ENCODE results near the gene COG4.

COG4 gene

GRCh38 chr16:70438969-70439862 lies 84.1 kb downstream of the COG4 start, which contains the start of gene ST3GAL2:
ST3GAL2 (minus strand) TSS chr16:70439100; CDS start chr16:70398530, 40,570 bp downstream.
- peak; percentile 97 for ATAC-seq

GRCh38 chr16:70438585-70438968 lies 84.8 kb downstream of the COG4 start:
- H3K4me3 Mint-ChIP-seq, result peak overlapping the region; percentile 97
- H3K9me3 Mint-ChIP-seq, result no peaks in the 10 kb centered on the region
- peak overlapping the region; percentile 86 for H3K27ac Mint-ChIP-seq
- peaks cover 38% of the 10 kb centered on the region for H3K4me1 Mint-ChIP-seq
- H3K36me3 Mint-ChIP-seq, result no peaks in the 10 kb centered on the region
- no peaks in the 10 kb centered on the region for H3K27me3 Mint-ChIP-seq
- no peak for ATAC-seq

More at GRCh38 chr16:70438969-70439862, 84.1 kb downstream of the COG4 start, which contains the start of gene ST3GAL2:
- peak within 1 kb of the TSS; percentile 97 for H3K4me3 Mint-ChIP-seq
- no peaks in the 10 kb centered on the region for H3K36me3 Mint-ChIP-seq
- no peaks in the 10 kb centered on the region for H3K27me3 Mint-ChIP-seq
- peaks cover 32% of the 10 kb centered on the region for H3K4me1 Mint-ChIP-seq
- no peaks in the 10 kb centered on the region for H3K9me3 Mint-ChIP-seq
- H3K27ac Mint-ChIP-seq, result peak within 1 kb of the TSS; percentile 86

- Mint-ChIP-seq H3K9me3 (no peaks in the 10 kb centered on the region), H3K4me1 (peaks cover 45% of the 10 kb centered on the region), H3K27ac (peak overlapping the region; percentile 86), H3K27me3 (no peaks in the 10 kb centered on the region), H3K36me3 (no peaks in the 10 kb centered on the region), H3K4me3 (peak overlapping the region; percentile 97)
- no peak for ATAC-seq
These were observed 85.5 kb downstream of the COG4 start for GRCh38 chr16:70437582-70438557.

GRCh38 chr16:70437017-70437581 lies 86.3 kb downstream of the COG4 start:
- peaks cover 51% of the 10 kb centered on the region for H3K4me1 Mint-ChIP-seq
- H3K9me3 Mint-ChIP-seq, result no peaks in the 10 kb centered on the region
- peak overlapping the region; percentile 97 for H3K4me3 Mint-ChIP-seq
- H3K27me3 Mint-ChIP-seq, result no peaks in the 10 kb centered on the region
- H3K27ac Mint-ChIP-seq, result peak overlapping the region; percentile 86
- no peaks in the 10 kb centered on the region for H3K36me3 Mint-ChIP-seq
- no peak for ATAC-seq

GRCh38 chr16:70434484-70435260 lies 88.7 kb downstream of the COG4 start:
- no peak overlapping the region for H3K4me3 Mint-ChIP-seq
- H3K27ac Mint-ChIP-seq, result peak overlapping the region; percentile 96
- H3K9me3 Mint-ChIP-seq, result no peaks in the 10 kb centered on the region
- no peak for ATAC-seq
- H3K36me3 Mint-ChIP-seq, result no peaks in the 10 kb centered on the region
- H3K27me3 Mint-ChIP-seq, result no peaks in the 10 kb centered on the region
- peaks cover 70% of the 10 kb centered on the region for H3K4me1 Mint-ChIP-seq

- peak overlapping the region; percentile 38 for H3K4me3 Mint-ChIP-seq
- no peaks in the 10 kb centered on the region for H3K9me3 Mint-ChIP-seq
- H3K36me3 Mint-ChIP-seq, result no peaks in the 10 kb centered on the region
- peak overlapping the region; percentile 96 for H3K27ac Mint-ChIP-seq
- H3K27me3 Mint-ChIP-seq, result no peaks in the 10 kb centered on the region
- no peak for ATAC-seq
- H3K4me1 Mint-ChIP-seq, result peaks cover 79% of the 10 kb centered on the region
These were observed 89.8 kb downstream of the COG4 start for GRCh38 chr16:70433458-70434103.

- H3K27me3 Mint-ChIP-seq, result no peaks in the 10 kb centered on the region
- peak overlapping the region; percentile 55 for H3K4me3 Mint-ChIP-seq
- H3K36me3 Mint-ChIP-seq, result peaks cover under 1% of the 10 kb centered on the region
- H3K4me1 Mint-ChIP-seq, result peaks cover 80% of the 10 kb centered on the region
- peak overlapping the region; percentile 96 for H3K27ac Mint-ChIP-seq
- peak; percentile 14 for ATAC-seq
- no peaks in the 10 kb centered on the region for H3K9me3 Mint-ChIP-seq
These were observed 90.5 kb downstream of the COG4 start for GRCh38 chr16:70432723-70433457.

GRCh38 chr16:70432356-70432722 lies 91.0 kb downstream of the COG4 start:
- Mint-ChIP-seq H3K4me1 (peaks cover 80% of the 10 kb centered on the region), H3K36me3 (peaks cover 6% of the 10 kb centered on the region), H3K27me3 (no peaks in the 10 kb centered on the region), H3K27ac (peak overlapping the region; percentile 96), H3K9me3 (no peaks in the 10 kb centered on the region), H3K4me3 (no peak overlapping the region)
- no peak for ATAC-seq

GRCh38 chr16:70430667-70431536 lies 92.5 kb downstream of the COG4 start:
- Mint-ChIP-seq H3K9me3 (no peaks in the 10 kb centered on the region), H3K4me3 (peak overlapping the region; percentile 56), H3K4me1 (peaks cover 76% of the 10 kb centered on the region), H3K27ac (peak overlapping the region; percentile 96), H3K27me3 (no peaks in the 10 kb centered on the region), H3K36me3 (peaks cover 7% of the 10 kb centered on the region)
- peak; percentile 89 for ATAC-seq
